Psoas muscle (tissue), 8 donors: Measurements from ENCODE around the gene TBXAS1. TPM values are rescaled to one million over a fixed set of nuclear protein-coding genes. Genes with fewer than 3 reads are reported as not detected.

Experiments
- ATAC-seq, 4 donors: fragments of 200-7000 bp; cut with Tn5 transposase; one replicate each; pipeline ENCODE4 v1.9.1; 2020; ENCODE audit warnings: moderate library complexity in 3 of 4, mild to moderate bottlenecking in 2 of 4
- DNase-seq, 2 donors: peaks; one replicate each; pipeline ENCODE4 v3.0.0-alpha.2; 2020
- H3K27ac ChIP-seq: fragments of 200-600 bp; one replicate; pipeline ENCODE4 v1.8.0; 2022
- H3K27me3 ChIP-seq, 3 donors: fragments of 200-600 bp in 1 of 3; one replicate each; pipeline versions ENCODE4 v1.6.1 to v1.8.0; 2013 to 2022; ENCODE audit warnings: low read length in 2 of 3, mild to moderate bottlenecking in 2 of 3, moderate library complexity in 1 of 3; ENCODE audit not compliant: insufficient read depth in 3 of 3
- H3K36me3 ChIP-seq, 2 donors: fragments of 200-600 bp in 1 of 2; one replicate each; pipeline versions ENCODE4 v1.6.1 to v1.8.0; 2013 to 2022; ENCODE audit warnings: low read depth in 1 of 2, mild to moderate bottlenecking in 1 of 2, moderate library complexity in 1 of 2; ENCODE audit not compliant: insufficient read depth in 1 of 2
- H3K4me1 ChIP-seq: fragments of 200-600 bp; one replicate; pipeline ENCODE4 v1.8.0; 2022
- H3K4me3 ChIP-seq: fragments of 200-600 bp; one replicate; pipeline ENCODE4 v1.8.0; 2022; ENCODE audit warnings: mild to moderate bottlenecking
- H3K9me3 ChIP-seq: fragments of 200-600 bp; one replicate; pipeline ENCODE4 v1.8.0; 2022
- WGBS, 3 donors: extraction: QIAGEN DNeasy Blood & Tissue Kit; methylation state at CpG; one replicate each; pipeline versions ENCODE4 v1.1.6 to v1.1.7; 2013; 5-methylcytosine and 5-hydroxymethylcytosine counted together
- intact Hi-C, 2 donors: fragments of 100-400 bp; cut with DNase I; formaldehyde crosslinking; loops; one replicate each; pipeline versions ENCODE4 v1.11.0 to v1.14.2; 2022
- polyA plus RNA-seq, 3 donors: library from polyadenylated mRNA; stranded (reverse); fragments of 200-250 nt; gene quantifications; one replicate each; pipeline ENCODE4 v1.2.3, GENCODE V29; 2013
- total RNA-seq, 4 donors: library from RNA; stranded (reverse); fragmentation: NEBNext Ultra II Directional in 2 of 4; extraction: Animal tissue kit (Norgen Biotek cat#: 25700) in 2 of 4; gene quantifications; one replicate each; pipeline versions ENCODE4 v1.2.1 to v1.2.4, GENCODE V29; 2021 to 2023
- TF ChIP-seq, protein P1 (sequence below): fragments of 200-600 bp; IDR thresholded peaks from one replicate; pipeline ENCODE4 v1.8.0; 2022; ENCODE audit warnings: antibody characterized with exemption
- donor health status: healthy with polysubstance abuse.
- donor health status: DM: no; HTN: no; CAD: no; lungs with moderate emphysema.
- donor health status: Bipolar disorder and iron deficiency.
- donor health status: healthy.
- donor health status: DM: yes; HTN: yes; CAD: no.
- donor health status: DM: no; HTN: no; CAD: no.
- donor health status: DM: no; HTN: no; CAD: no.
- donor health status: DM: yes; HTN: yes; CAD: no.

TBXAS1 gene
- total and polyA plus RNA-seq, 7 donors, result 0.90 to 2.9 (median 2.0) TPM

DNA sequence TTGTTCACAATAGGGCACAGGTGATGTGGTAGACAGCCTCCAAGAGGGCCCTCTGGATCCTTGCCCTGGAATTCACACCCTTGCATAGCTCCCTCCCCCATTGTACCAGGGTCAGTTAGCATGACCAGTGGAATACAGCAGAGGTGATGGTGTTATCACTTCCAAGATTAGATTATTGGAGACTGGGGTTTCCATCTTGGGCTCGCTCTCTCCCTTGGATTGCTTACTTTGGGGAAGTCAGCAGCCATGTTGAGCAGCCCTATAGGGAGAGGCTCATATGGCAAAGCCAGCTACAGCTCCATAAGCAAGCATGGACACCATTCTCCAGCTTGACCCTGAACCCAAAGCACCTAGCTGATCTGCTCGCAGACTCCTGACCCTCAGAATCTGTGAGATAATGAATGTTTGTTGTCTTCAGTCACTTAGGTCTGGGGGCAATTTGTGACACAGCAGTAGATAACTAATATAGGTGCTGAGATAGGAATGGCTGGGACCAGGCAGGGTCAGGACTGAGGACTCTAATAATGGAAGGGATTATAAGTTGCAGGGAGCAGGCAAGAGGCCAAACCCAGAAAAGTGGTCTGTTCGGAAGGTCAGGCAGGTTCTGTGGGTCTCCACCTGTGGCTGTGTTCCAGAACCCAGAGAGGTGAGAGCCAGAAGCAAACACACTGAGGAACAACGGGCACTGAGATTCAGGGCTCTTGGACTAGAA is 22.9 kb downstream of the TBXAS1 start:
- no peak for DNase-seq
- 90 to 94% (median 92%) methylated on average over 4 of the region's 4 CpGs for WGBS, 3 donors
- peaks cover 6% of the 10 kb centered on the region for H3K4me1 ChIP-seq
- H3K36me3 ChIP-seq, result no peaks in the 10 kb centered on the region
- no peak for ATAC-seq
- intact Hi-C loops, result no loop called here
- H3K9me3 ChIP-seq, result no peaks in the 10 kb centered on the region
- no peaks in the 10 kb centered on the region for H3K27me3 ChIP-seq
- H3K27ac ChIP-seq, result no peak overlapping the region
- TF ChIP-seq, protein P1, sequence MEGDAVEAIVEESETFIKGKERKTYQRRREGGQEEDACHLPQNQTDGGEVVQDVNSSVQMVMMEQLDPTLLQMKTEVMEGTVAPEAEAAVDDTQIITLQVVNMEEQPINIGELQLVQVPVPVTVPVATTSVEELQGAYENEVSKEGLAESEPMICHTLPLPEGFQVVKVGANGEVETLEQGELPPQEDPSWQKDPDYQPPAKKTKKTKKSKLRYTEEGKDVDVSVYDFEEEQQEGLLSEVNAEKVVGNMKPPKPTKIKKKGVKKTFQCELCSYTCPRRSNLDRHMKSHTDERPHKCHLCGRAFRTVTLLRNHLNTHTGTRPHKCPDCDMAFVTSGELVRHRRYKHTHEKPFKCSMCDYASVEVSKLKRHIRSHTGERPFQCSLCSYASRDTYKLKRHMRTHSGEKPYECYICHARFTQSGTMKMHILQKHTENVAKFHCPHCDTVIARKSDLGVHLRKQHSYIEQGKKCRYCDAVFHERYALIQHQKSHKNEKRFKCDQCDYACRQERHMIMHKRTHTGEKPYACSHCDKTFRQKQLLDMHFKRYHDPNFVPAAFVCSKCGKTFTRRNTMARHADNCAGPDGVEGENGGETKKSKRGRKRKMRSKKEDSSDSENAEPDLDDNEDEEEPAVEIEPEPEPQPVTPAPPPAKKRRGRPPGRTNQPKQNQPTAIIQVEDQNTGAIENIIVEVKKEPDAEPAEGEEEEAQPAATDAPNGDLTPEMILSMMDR, result no peak
- no peak overlapping the region for H3K4me3 ChIP-seq

DNA sequence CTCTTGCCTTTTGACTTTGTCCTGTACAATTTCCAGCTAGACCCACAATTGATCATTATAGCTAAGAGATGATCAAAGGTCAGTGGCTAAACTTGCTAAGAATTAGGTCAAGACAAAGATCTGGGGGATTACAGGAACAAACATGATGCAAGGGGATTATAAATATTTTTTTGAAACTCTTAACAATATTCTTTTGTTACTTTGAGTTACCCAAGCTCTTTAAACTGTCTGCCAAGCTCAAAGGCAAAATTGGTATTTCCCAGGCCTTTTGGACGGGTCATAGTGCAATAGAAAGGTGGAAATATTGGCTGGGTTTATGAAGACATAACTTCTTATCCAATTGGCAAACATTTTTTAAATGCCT is 23.4 kb downstream of the TBXAS1 start:
- H3K36me3 ChIP-seq, result no peaks in the 10 kb centered on the region
- DNase-seq, result no peak
- peaks cover 6% of the 10 kb centered on the region for H3K4me1 ChIP-seq
- H3K4me3 ChIP-seq, result no peak overlapping the region
- TF ChIP-seq, protein P1, result no peak
- 73 to 89% (median 87%) methylated on average over 1 of the region's 1 CpG for WGBS, 3 donors
- H3K27me3 ChIP-seq, result no peaks in the 10 kb centered on the region
- intact Hi-C loops, result no loop called here
- no peak overlapping the region for H3K27ac ChIP-seq
- no peak for ATAC-seq
- no peaks in the 10 kb centered on the region for H3K9me3 ChIP-seq

DNA sequence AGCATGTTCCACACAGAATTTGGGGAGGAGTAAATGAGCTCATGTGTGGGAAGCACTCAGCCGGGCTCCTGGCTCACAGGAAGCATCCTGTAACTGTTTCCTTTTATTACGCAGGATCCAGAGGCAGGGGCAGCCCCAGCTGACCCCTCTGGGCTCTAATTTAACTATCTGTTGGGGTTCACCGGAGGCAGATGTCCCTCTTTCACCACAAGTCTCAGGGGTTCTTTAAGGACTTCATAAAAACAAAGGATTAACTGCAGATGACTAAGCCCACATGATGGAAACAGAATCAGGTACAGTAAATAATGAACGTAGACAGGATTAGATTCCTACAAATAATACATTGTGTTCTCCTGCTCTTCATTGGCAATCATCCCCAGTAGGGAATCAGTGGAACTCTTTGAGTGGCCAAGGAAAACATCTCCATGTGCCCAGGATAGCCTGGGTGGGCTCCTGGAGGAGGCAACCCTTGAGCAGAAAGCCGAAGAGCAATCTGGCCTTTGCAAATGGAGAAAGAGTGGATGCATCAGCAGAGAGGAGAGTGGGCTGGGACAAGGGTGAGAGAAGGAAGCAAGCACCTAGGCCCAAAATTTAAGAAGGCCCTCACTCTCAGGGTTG is 24.6 kb downstream of the TBXAS1 start:
- TF ChIP-seq, protein P1, result no peak
- 28 to 41% (median 41%) methylated on average over 5 of the region's 5 CpGs for WGBS, 3 donors

DNA sequence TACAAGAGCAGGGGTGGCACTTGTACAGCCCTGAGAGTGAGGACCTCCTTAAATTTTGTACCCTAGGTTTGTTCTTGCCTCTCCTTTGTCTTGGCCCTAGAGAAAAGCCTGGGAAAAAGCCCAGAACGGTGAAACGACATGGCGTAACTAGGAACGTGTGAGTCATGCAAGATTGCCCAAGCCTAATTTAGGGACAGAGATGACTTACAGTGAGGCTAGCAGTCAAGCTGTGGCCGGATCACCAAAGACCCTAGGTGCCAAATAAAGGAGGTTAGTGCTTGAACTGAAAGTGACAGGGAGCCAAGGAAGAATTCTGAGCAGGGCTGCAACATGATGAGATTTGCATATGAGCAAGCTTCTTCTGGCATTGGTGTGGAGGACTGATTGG is 25.1 kb downstream of the TBXAS1 start:
- Histone ChIP-seq H3K27ac (peak overlapping the region; percentile 16), H3K36me3 (no peaks in the 10 kb centered on the region), H3K4me1 (peaks cover 6% of the 10 kb centered on the region), H3K27me3 (no peaks in the 10 kb centered on the region), H3K9me3 (no peaks in the 10 kb centered on the region), H3K4me3 (no peak overlapping the region)
- TF ChIP-seq, protein P1, result no peak
- WGBS, 3 donors, result 44 to 72% (median 50%) methylated on average over 5 of the region's 5 CpGs
- peak in 1 of 2 donors; percentile 30 for DNase-seq
- intact Hi-C loops, result no loop called here
- peak; percentile 36 to 79 (median 78) for ATAC-seq

More for the DNA sequence above, 24.6 kb downstream of the TBXAS1 start:
- no peak for DNase-seq
- ATAC-seq, result peak in 3 of 4 donors; percentile 69 to 79 (median 75)
- H3K4me3 ChIP-seq, result no peak overlapping the region
- no peaks in the 10 kb centered on the region for H3K27me3 ChIP-seq
- no peaks in the 10 kb centered on the region for H3K36me3 ChIP-seq
- H3K27ac ChIP-seq, result peak overlapping the region; percentile 16
- intact Hi-C loops, result no loop called here
- H3K4me1 ChIP-seq, result peaks cover 6% of the 10 kb centered on the region
- no peaks in the 10 kb centered on the region for H3K9me3 ChIP-seq
